Measurements from ENCODE around the gene DECR2.

DNA sequence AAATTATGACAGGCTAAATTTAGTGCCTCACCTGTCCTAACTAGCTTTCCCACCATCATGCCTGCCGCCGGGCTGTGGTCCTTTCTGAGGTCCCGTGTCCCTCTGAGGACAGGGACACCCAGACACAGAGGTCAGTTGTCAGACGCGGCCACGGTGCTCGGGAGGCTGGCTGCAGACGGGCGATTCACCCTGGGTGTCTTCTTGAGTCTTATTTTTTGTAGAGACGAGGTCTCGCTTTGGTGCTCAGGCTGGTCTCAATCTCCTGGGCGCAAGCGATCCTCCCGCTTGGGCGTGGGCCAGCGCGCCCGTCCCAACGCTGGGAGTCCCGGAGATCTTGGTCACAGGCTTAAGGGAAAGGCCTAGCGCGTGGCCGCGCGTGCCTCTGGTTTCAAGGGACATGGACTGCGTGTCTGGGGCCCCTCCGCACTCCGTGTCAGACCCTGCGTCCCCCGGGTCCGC, 23.0 kb downstream of the DECR2 start:
- TF ChIP-seq RFX5 (IDR thresholded peaks at IDR 0.05; ENCODE audit: low read depth, low read length) (no peak), CREB1 (IDR thresholded peaks at IDR 0.05) (no peak), CREB1 (CRISPR knock-in tag; IDR thresholded peaks at IDR 0.05) (no peak)

Measured in HepG2 (cell line).